ENCODE data around the gene TLK1.

- no peak for TF ChIP-seq CTCF (IDR thresholded peaks at IDR 0.05)
- no peak for TF ChIP-seq EP300 (IDR thresholded peaks at IDR 0.05)
Measured at GRCh38 chr2:171171808-171172207, 11.1 kb upstream of the TLK1 start.
